Hippocampal formation (tissue), 2 donors: ENCODE results near the gene PDE4D.

Source experiments
- DNase-seq, 2 donors: peaks; one replicate each; lab custom pipeline; 2025; lab: John Stamatoyannopoulos, UW

The PDE4D gene

DNA sequence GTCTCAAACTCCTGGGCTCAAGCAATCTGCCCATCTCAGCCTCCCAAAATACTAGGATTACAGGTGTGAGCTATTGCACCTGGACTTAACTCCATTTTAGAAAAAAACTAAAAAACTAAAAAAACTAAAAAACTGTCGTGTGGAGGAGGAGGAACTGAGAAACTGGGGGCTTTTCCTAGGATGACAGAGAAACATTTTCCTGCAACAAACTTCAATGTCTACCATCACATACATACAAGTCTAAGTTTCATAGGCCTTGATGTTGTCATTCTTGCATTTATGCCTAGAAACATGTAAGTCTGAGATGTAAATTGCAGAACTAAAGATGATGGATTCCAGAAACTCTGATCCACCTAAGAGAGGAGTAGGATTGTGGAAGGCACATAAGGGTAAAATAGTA is 753.8 kb downstream of the PDE4D start:
- DNase-seq, result no peak

DNA sequence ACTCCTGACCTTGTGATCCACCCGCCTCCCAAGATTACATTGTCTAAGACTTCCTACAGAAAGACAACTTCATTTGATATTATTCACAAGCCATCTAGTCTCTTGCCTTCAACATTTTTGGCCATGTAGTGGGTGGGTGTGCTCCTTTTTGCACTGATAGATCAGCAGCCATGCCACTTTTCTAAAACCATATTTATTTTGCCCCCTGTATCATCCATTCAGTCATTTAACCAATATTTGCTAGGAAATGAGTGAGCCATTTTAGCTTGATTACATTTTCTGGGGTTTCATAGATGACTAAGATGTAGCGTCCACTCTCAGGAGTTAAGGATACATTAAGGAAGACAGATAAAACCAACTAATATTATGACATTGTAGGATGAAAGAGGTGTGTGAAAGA is 755.0 kb downstream of the PDE4D start:
- no peak for DNase-seq

DNA sequence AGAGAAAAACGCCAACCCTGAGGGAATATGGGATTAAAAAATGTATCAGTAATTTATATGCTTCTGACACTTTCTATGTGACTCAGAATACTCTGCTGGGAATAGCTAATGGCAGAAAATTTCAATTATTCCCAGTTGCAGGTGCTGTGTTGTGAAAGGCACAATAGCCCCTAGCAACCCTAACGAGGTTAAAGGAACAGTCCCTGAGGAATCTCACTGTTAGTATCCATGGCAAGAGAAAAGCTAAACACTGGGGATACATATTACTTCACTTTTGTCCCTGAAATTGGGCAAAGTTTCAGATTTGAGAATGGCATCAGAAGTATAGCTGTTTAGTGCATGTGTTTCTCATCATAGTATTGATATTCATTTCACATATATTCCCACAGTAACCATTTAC is 755.7 kb downstream of the PDE4D start:
- no peak for DNase-seq

DNA sequence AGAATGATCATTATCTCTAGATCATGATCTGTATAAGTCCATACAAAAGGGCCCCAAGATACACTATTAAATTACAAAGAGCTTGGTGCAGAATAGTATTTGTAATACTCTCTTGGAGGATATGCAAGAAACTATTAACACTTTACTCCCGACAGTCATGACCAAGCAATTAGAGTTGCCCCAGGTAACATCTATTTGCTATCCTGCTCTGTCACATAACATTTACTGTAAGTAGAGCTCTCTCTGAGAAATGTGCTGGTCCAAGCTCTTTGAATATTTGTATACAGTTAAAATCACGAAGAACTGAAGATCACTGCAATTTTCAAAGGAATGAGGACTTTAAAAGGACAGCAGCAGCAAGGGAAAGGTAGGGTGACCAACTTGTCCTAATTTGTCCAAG is 757.0 kb downstream of the PDE4D start:
- no peak for DNase-seq

DNA sequence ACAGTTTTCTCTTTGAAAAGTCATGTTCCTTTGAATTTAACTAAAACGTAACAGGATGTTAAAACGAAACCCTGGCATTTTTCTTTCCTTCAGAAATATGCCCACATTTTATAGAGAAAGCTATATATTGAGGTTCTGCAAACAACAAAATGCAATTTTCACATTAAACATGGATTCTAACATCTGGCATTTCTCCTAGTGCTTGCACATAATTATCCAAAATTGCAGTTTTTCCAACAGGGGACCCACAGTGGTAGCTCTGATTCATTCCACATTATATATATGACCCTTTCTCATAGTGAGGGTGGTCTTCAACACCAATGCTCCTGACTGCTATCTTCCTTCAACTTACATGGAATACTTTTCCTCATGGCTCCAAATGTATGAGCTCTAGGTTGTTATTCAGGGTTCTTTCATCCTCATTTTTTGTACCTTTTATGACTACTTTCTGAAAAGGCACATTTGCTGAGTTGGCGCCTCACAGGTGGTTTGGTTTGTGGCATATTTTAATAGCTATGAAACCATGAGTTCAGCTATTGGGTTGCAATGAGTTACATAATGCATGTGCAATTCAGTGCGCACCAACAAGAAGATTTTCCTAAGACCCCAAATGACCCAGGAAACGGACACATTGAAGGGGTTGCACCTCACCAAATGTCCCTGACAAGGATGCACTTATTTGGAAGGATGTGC is 758.9 kb downstream of the PDE4D start:
- no peak for DNase-seq

DNA sequence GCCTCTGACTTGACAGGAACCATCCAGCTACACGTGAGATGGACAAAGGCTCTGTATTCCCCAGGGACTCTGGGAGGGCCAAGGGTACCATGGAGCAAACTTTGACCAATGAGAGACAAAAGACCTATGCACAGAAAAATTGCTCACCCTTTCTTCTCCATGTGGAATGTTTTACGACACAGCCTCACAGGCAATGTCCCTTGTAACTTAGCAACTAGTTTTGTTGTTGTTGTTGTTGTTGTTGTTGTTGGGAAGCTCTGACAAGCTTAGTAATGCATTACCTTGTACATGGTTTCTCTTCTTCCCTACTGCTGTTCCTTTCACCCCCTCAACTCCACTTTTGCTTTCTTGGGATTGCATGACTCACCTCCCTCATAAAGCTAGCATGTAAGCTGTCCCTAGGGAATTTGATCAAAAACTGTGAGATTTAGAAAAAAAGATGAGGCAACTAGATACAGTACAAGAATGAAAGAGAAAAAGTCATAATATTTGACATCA is 759.7 kb downstream of the PDE4D start:
- DNase-seq, result no peak

DNA sequence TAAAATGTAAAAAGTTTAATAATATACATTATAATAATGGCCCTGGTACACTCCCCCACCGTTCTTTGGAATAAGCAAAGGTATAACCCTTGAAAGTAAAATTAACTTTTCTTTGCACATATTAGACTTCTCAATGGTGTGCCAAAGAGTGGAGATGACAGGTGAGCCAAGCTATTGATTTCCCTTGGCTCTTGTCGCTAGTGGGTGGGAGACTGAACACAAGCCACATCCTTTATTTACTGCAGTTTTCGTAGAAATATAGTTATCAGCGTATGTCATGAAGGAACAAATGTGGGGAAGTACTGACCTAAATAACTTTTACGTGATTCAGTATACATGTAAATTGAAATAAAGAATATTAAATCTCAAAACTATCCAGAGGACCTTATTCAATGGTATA is 761.4 kb downstream of the PDE4D start:
- no peak for DNase-seq

DNA sequence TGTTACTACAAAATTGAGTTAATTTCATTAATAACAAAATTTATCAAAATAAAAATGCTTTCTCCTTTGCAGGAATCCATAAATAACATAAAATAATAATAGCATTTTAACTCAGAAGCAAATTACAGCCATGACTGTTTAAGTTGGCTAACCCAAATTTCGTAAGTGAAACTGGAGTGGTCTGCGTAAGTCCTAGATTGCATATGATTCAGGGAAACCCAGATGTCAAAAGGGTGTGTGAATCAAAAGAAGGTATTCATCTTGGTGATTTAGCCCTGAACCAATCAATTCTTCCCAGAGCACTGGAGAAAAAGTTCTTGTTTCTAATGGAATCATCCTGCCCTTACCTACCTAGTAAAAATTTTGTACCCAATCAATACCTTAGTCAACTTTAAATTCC is 763.1 kb downstream of the PDE4D start:
- DNase-seq, result no peak

DNA sequence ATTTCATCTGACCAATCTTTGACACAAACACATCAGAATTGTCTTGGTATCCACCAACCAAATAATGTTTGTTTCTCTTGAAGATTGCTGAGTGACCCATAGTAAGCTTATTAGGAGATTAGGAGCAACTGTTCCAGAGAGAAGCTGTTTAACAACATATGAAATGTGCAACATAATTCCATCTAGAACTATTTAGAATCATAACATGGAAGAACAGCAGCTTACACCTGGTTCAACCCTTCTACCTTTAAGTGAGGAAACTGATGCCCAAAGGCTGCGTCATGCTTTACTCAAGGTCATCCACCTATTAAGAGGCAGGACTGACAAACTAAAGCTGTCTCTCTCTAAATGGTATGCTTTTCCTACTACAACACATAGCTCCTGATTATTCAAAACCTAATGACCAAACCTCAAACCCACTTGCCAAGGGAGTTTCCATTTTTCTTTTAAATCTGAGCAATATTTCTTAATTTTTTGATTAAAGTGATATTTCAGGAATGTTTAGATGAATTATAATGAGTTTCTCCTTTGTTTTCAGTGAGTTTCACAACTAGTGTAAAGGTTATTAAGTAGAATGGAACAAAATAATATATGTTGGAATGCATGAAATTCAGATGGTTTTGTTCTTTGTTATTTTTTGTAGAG is 764.8 kb downstream of the PDE4D start:
- no peak for DNase-seq

DNA sequence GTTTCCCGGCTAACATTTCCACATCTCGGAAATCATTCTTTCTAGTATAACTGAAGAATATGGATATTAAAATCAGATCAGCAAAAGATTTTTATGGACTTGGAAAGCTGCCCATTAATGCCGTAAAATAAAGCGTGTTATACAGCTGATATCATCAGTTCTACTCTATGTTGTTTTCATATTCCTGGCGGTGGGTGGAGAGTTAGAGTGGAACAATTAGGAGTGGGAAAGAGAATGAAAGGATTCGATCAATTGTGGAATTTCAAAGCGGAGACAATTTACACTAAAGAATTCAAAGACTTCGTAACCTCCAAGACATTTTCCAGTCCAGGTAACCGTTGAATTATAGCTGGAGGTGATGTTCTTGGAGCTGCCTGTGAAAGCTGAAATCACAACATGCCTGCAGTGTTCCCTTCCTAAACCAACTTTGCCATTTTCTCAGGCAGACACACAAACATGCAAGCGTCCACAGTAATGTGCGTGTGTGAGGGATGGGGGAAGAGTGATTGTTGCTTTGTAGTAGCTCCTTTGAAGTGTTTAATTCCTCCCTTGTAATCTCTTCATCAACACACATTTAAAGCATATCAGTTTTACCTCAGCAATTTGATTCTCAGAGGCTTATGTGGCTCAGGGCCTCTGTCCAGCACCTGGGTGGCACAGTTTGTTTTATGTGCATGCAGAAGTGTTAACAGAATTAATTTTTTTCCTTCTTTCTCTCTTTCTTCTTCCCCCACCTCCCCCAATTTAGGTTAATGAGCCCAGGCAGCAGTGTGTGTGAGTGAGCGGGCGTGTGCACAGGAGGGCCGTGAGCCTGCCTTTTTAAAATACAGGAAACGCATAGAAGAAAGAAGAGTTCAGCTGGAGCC is 766.6 kb downstream of the PDE4D start:
- no peak for DNase-seq

DNA sequence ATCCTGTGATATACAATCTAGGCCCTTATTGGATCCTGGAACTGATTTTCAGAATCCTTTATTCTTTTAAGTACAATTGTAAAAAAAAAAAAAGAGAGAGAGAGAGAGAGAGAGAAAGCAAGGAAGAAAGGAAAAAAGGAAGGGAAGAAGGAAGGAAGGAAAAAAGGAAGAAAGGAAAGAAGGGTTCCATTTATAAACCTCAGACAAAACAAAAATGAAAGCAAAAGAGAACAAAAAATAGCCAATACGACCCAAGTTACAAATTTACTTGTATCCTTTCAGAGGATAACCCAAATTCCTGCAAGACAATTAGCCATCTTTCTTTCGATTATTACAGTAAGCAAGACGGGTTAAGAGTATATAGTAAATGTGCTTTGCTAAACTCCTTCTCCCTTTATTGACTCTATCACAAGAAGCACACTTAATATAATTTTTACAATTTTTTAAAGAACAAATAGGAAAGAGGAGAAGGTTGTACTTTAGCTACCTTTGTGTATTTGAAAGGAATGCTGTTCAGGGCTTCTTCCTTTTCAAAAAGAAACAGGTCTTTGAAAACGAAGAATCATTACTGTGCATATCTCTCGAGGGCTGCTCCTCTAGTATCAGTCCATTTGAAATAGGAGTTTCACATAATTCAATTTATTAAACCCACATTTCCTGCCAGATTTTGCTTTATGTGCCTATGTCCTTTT is 767.4 kb downstream of the PDE4D start:
- no peak for DNase-seq

DNA sequence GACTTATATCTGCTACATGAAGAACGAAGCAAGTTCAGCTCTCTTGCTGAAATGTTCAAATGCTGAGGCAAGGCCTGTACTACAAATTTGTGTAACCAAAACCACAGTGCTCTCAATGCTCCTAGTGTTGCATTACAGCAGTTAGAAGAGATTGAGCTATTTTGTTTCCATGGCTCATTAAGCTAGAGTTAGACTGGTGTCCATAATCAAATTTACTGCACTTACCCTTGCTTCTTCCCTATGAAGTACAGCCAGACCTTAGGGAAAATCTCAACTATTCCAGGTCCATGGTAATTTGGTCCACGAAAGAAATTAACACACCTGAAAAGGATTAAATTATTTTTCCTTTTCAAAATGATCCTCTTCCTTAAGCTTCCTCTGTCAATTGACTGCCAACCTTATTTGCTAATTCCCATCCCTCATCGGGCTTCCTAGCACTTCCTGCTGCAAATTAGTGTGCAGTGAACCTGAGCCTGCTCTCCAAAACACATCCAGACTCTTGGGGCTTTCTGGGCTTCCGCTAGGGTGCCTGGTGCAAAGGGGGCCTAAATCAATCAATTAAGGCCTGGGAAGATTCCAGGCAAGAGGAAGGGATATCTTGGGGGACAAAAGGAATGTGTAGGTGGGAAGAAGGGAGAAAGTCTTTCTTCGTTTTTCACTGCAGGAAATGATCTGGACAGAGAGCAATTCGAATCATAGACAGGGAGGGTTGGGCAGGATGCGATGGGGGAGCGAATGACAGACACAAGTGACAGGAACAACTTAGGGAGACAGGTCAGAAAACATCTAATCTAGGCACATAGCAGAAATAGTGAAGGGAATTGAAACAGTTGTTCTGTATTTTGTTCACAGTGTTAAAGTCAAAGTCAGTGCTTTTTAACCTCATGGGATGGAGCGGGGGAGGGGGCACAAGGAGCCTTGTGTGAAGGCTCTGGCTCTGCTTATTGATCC is 768.2 kb downstream of the PDE4D start:
- DNase-seq, result no peak

DNA sequence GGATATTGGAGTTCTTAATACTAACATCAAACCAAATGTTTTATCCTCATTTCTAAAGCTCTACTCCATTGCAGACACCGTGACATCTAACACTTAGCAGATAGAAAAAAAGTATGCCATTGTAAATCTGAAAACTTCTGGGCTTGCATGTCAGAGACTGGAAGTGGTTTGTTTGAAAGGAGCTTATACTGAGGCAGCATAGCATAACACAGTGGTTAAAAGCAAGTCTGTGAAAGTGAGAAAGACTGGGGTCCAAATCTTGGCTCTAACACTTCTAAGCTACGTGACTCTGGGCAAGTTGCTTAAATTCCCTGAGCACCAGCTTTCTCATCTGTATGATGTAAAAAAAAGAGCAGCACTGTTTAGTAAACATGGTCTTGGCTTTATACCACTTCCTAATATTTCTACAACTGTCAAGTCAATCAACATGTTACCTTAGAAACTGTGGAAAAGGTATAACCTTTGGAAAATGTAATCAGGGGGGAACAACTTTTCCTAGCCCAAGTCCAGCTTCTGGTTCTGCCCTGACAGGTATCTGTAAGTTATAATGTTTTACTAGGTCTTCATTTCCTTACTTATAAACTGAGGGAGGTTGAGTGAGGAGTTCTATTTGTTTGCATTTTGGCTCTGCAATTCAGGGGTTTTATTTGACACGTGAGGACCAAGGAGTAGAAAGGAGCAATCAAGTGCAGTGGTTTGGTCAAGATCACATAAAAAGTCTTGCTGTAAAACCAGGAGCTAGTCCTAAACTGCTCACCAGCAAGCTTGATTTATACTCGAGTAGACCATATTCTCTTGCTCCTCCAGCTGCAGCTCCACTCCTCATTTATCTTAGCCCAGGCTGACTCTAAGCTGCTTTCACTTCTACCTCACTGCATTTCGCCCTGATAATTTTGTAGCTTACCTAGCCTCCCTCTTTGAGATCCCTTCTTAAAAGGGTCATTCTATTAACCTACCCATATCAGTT is 769.6 kb downstream of the PDE4D start:
- DNase-seq, result no peak

DNA sequence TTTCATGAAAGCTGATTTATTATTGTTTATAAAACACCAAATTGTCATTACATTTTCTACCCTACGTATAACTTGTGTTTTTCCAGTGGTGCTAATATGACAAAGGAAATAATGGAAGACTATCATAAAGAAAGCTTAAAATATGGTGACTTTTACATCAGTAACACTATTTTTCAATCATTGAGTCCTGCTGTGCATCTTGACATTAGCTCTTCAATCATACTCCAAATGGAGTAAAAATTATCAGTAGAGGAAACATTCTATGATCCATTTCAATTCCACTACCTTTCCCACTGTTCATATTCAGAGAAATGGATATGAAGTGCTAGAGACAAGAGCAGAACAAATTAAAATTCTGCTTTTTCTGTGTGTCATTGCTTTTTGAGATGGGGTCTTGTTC is 774.0 kb downstream of the PDE4D start:
- no peak for DNase-seq

DNA sequence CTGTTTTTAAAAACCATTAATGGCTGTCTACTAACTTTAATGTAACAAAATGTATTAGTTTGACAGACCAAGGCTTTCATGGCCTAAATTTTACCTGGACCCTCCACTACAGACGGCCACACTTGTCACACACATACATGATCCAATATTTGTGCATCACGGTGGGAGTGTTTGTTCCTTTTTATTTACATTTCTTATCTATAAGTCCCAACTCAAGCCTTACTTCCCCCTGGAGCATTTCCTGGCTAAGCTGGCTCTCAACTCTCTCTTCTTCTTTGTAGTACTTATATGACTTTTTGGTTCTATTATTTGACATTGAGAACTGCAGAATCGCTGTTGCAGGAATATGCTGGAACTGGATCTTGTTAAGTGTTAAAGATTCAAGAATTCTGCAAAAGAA is 776.2 kb downstream of the PDE4D start:
- DNase-seq, result no peak

DNA sequence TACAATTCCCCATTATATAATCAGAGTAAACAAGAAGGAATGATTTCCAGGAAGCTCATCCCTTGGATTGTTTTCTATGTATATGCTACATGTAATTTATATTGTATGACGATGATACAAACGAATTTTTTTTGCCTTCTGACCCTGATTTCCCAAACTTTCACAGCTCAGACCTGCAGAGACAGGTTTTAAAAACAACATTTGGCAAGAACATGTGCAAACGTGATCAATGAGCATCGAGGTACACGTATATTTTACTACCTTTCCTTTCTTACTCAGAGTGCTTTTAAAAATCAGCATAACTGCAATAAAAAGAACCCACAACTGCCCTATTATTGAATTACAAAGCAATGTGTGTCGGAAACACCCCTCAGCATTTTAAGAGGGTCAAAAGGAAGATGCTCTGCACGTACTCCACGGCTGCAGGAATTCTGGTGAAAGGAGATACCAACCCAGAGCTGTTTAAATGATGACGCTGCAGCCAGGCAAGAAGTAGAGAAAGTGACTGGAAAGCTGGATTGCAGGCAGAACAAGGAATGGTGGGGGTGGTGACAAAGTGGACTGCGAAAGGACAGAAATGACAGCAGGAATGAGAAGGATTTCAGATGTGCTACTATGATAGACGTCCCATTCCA is 777.2 kb downstream of the PDE4D start:
- no peak for DNase-seq

DNA sequence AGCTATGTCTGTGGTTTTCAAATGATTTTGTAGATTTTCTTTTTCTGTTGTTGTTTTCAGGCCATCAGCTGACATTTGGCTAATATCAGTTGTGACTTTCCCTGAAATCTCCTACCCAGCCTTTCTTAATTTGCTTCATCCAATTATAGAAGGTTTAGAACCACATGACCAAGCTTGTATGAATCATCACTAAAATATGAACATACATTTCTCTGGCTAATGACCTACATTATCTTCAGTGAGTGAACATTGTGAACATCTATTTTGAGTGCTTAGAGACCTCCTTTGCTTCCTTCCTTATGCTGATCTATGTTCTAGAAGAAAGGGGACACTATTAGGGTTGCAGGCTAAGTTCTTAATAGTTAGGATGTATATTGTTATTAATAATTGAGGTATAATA is 778.2 kb downstream of the PDE4D start:
- no peak for DNase-seq

DNA sequence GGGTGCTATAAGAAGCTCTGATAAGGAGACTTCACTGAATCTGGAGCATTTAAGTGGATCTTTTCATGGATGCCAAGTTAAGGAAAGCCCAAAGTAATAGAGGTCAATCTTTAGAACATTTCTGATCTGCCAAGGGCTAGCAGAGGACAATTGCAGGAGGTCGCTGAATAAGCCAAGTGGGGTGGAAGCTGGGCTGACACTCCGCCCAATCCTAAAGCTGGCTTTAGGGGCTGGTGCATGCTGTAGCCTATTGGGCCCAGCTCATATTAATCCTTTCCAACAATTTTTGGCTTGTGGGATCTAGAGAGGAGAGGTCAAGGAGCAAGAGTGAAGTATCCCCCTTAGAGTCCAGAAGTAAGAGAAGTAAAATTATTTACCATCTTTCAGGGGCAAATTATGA is 784.1 kb downstream of the PDE4D start:
- no peak for DNase-seq

DNA sequence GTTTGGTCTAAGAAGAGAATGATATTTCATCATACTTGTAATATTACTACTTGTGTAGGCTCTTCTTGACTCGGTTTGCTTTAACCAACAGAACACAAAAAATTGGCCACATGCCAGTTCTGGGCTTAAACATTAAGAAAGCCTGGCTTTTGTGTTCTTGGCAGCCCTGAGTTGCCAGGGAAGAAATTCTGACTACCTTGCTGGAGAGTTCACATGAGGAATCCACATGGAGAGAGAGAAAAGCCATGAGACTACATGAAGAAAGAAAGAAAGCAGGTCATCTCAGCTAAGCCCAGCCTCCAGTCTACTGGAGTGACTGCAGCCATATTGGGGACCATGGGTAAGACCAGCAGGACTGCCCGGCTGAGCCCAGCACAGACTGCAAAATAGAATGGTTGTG is 785.8 kb downstream of the PDE4D start:
- DNase-seq, result no peak
